ENCODE data around the gene OR8G1. TPM values are rescaled to one million over a fixed set of nuclear protein-coding genes. Genes with fewer than 3 reads are reported as not detected.
A peak's percentile ranks its signal among the peaks of the same experiment; 100 is the strongest.

OR8G1 gene
- not detected for total RNA-seq
- polyA plus RNA-seq: not detected
- long read RNA-seq, donor 1: 0 reads
- long read RNA-seq, donor 2: 0 reads

DNA sequence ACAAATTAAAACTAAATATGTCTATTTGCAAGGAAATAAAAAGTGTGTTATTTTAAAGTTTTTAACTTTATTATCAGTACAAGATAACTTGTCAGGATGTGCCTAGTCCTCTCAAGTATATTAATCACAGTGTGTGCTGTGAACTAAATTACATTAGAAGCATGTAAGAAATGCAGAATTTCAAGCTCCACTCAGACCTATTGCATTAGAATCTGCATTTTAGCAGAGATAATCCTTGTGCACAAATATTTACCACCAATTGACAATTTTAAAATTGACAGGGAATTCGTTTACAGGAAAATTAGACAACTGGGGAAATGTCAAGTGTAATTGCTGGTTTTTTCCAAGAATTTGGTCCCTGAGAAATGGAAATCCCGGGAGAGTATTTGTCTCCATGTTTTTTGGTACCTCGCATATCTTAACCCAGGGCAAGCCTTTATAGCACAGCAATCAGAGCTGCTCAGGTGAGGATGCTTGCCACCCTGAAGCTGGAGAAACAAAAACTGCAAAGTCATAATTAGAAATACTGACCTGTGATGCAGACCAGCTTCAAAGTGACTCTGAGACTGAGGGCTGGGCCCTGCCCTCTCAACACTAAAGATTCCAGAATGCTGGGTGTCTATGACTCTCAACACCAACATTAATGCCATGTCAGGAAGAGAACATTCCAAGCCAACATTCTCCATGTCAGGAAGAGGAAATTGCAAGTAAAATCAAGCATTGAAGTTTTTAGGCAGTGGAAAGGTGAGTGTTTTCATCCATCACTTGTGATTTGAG is at the start of gene OR8G1:
Gene OR8G1, plus strand, starts transcription at position 475 of the 777 bp plus-strand sequence. CDS start 8,581 bp downstream, outside the sequence.
- 63 to 70% (median 70%) methylated on average over 3 of the region's 3 CpGs for WGBS, 3 donors
- no peak for TF ChIP-seq CTCF (IDR thresholded peaks at IDR 0.05)
- Histone ChIP-seq H3K27me3 (ENCODE audit: insufficient read depth in 3 of 3, low read length in 2 of 3) (no peaks in the 10 kb centered on the region), H3K9me3 (no peaks in the 10 kb centered on the region), H3K36me3 (ENCODE audit: insufficient read depth in 1 of 2, low read depth in 1 of 2) (no peaks in the 10 kb centered on the region), H3K4me1 (no peaks in the 10 kb centered on the region), H3K4me3 (no peak within 1 kb of the TSS), H3K27ac (no peak within 1 kb of the TSS)
- DNase-seq (no peak), ATAC-seq (no peak)
- intact Hi-C loops (cut with DNase I): no loop called here

- ATAC-seq (no peak), DNase-seq (no peak)
- Histone ChIP-seq H3K9me3 (no peaks in the 10 kb centered on the region), H3K36me3 (ENCODE audit: insufficient read depth in 1 of 2, low read depth in 1 of 2) (no peaks in the 10 kb centered on the region), H3K4me3 (no peak overlapping the region), H3K4me1 (no peaks in the 10 kb centered on the region), H3K27ac (no peak overlapping the region), H3K27me3 (ENCODE audit: insufficient read depth in 3 of 3, low read length in 2 of 3) (no peaks in the 10 kb centered on the region)
- WGBS, 3 donors: 53 to 64% (median 54%) methylated on average over 6 of the region's 6 CpGs
- intact Hi-C loops (cut with DNase I): loop anchor here in 1 of 2 donors (5.0 kb wide), 1 partner anchor 121 kb away; no protein-coding TSS in a partner anchor
- TF ChIP-seq CTCF (IDR thresholded peaks at IDR 0.05): no peak
Measured at GRCh38 chr11:124193221-124194010, 47.5 kb upstream of the OR8G1 start.

GRCh38 chr11:124194293-124195188 is 46.4 kb upstream of the OR8G1 start:
- Histone ChIP-seq H3K4me1 (no peaks in the 10 kb centered on the region), H3K4me3 (no peak overlapping the region), H3K27ac (no peak overlapping the region), H3K9me3 (no peaks in the 10 kb centered on the region), H3K27me3 (ENCODE audit: insufficient read depth in 3 of 3, low read length in 2 of 3) (no peaks in the 10 kb centered on the region), H3K36me3 (ENCODE audit: insufficient read depth in 1 of 2, low read depth in 1 of 2) (no peaks in the 10 kb centered on the region)
- intact Hi-C loops (cut with DNase I): loop anchor here in 1 of 2 donors (5.0 kb wide), 1 partner anchor 122 kb away; no protein-coding TSS in a partner anchor
- 19 to 23% (median 23%) methylated on average over 6 of the region's 6 CpGs for WGBS, 3 donors
- ATAC-seq: no peak
- no peak for TF ChIP-seq CTCF (IDR thresholded peaks at IDR 0.05)
- no peak for DNase-seq

- WGBS, 3 donors: 27 to 33% (median 28%) methylated on average over 4 of the region's 4 CpGs
- peak; percentile 42 for TF ChIP-seq CTCF (IDR thresholded peaks at IDR 0.05)
- Histone ChIP-seq H3K27ac (no peak overlapping the region), H3K9me3 (no peaks in the 10 kb centered on the region), H3K4me3 (no peak overlapping the region), H3K27me3 (ENCODE audit: insufficient read depth in 3 of 3, low read length in 2 of 3) (no peaks in the 10 kb centered on the region), H3K4me1 (no peaks in the 10 kb centered on the region), H3K36me3 (ENCODE audit: insufficient read depth in 1 of 2, low read depth in 1 of 2) (no peaks in the 10 kb centered on the region)
- intact Hi-C loops (cut with DNase I): no loop called here
- ATAC-seq (peak in 2 of 4 donors; percentile 40 to 46), DNase-seq (no peak)
Measured at GRCh38 chr11:124195189-124195734, 45.6 kb upstream of the OR8G1 start.

All from psoas muscle (tissue), 8 donors.